H9 (cell line): ENCODE measurements around the gene USP46. TPM values are rescaled to one million over a fixed set of nuclear protein-coding genes. Genes with fewer than 3 reads are reported as not detected.

Experiments
- DNase-seq: peaks from one replicate; pipeline ENCODE4 v3.0.0-alpha.2; 2017
- H2AFZ ChIP-seq: one replicate; pipeline ENCODE4 v1.6.1; 2013; ENCODE audit warnings: mild to moderate bottlenecking, low read length, control low read depth, moderate library complexity
- H2AK5ac ChIP-seq: 2 replicates; pipeline ENCODE4 v1.6.1; 2013; ENCODE audit warnings: low read length, control low read depth, mixed read lengths; ENCODE audit not compliant: insufficient read length
- H2BK120ac ChIP-seq: one replicate; pipeline ENCODE4 v1.6.1; 2013; ENCODE audit warnings: low read depth, mild to moderate bottlenecking, low read length, control low read depth, inconsistent platforms; ENCODE audit not compliant: poor library complexity, severe bottlenecking
- H2BK12ac ChIP-seq: 2 replicates; pipeline ENCODE4 v1.6.1; 2013; ENCODE audit warnings: low read length, control low read depth, mixed read lengths, low read depth; ENCODE audit not compliant: insufficient read length
- H2BK15ac ChIP-seq: 2 replicates; pipeline ENCODE4 v1.6.1; 2013; ENCODE audit warnings: low read depth, low read length, control low read depth
- H2BK20ac ChIP-seq: one replicate; pipeline ENCODE4 v1.6.1; 2013; ENCODE audit warnings: low read depth, mild to moderate bottlenecking, low read length, control low read depth, inconsistent platforms; ENCODE audit not compliant: poor library complexity, severe bottlenecking
- H2BK5ac ChIP-seq: 2 replicates; pipeline ENCODE4 v1.6.1; 2013; ENCODE audit warnings: low read length, control low read depth, mixed read lengths; ENCODE audit not compliant: insufficient read length
- H3K14ac ChIP-seq: 2 replicates; pipeline ENCODE4 v1.6.1; 2013; ENCODE audit warnings: low read length, control low read depth; ENCODE audit not compliant: insufficient read depth
- H3K18ac ChIP-seq: 2 replicates; pipeline ENCODE4 v1.6.1; 2013; ENCODE audit warnings: low read depth, mild to moderate bottlenecking, mixed read lengths, low read length, control low read depth; ENCODE audit not compliant: insufficient read length
- H3K23ac ChIP-seq: 2 replicates; pipeline ENCODE4 v1.6.1; 2013; ENCODE audit warnings: low read length, control low read depth, mixed read lengths, low read depth; ENCODE audit not compliant: insufficient read length
- H3K23me2 ChIP-seq: 2 replicates; pipeline ENCODE4 v1.6.1; 2013; ENCODE audit warnings: low read depth, mild to moderate bottlenecking, mixed read lengths, low read length, control low read depth; ENCODE audit not compliant: insufficient read length, poor library complexity, severe bottlenecking
- H3K27ac ChIP-seq: 2 replicates; pipeline ENCODE4 v1.5.1; 2013; ENCODE audit warnings: low read length, control low read depth, mixed read lengths, low read depth; ENCODE audit not compliant: insufficient read length
- H3K27me3 ChIP-seq: 2 replicates; pipeline ENCODE4 v1.6.1; 2013; ENCODE audit warnings: low read length, control low read depth, inconsistent platforms; ENCODE audit not compliant: insufficient read depth
- H3K4ac ChIP-seq: 2 replicates; pipeline ENCODE4 v1.6.1; 2013; ENCODE audit warnings: low read depth, mild to moderate bottlenecking, control low read depth, inconsistent platforms, low read length, moderate library complexity
- H3K4me1 ChIP-seq: 2 replicates; pipeline ENCODE4 v1.6.1; 2013; ENCODE audit warnings: low read length, control low read depth, inconsistent platforms; ENCODE audit not compliant: insufficient read depth
- H3K4me2 ChIP-seq: 2 replicates; pipeline ENCODE4 v1.6.1; 2013; ENCODE audit warnings: low read length, control low read depth, mixed read lengths; ENCODE audit not compliant: insufficient read length, insufficient read depth
- H3K56ac ChIP-seq: 2 replicates; pipeline ENCODE4 v1.6.1; 2013; ENCODE audit warnings: low read depth, mild to moderate bottlenecking, mixed read lengths, low read length, control low read depth; ENCODE audit not compliant: insufficient read length
- H3K79me1 ChIP-seq: 2 replicates; pipeline ENCODE4 v1.6.1; 2013; ENCODE audit warnings: low read depth, mild to moderate bottlenecking, moderate library complexity, low read length, control low read depth, inconsistent platforms; ENCODE audit not compliant: insufficient read depth, poor library complexity, severe bottlenecking
- H3K79me2 ChIP-seq: 2 replicates; pipeline ENCODE4 v1.6.1; 2013; ENCODE audit warnings: low read length, control low read depth, inconsistent platforms; ENCODE audit not compliant: insufficient read depth
- H3K9ac ChIP-seq: 2 replicates; pipeline ENCODE4 v1.6.1; 2013; ENCODE audit warnings: low read length, control low read depth, mixed read lengths; ENCODE audit not compliant: insufficient read length; ENCODE audit errors: extremely low read depth
- H3K9me3 ChIP-seq: one replicate; pipeline ENCODE4 v1.6.1; 2013; ENCODE audit warnings: low read depth, low read length, inconsistent platforms; ENCODE audit not compliant: control insufficient read depth
- H3T11ph ChIP-seq: one replicate; pipeline ENCODE4 v1.6.1; 2013; ENCODE audit warnings: mild to moderate bottlenecking, low read length, control low read depth, inconsistent platforms
- H4K20me1 ChIP-seq: one replicate; pipeline ENCODE4 v1.6.1; 2013; ENCODE audit not compliant: control insufficient read depth, insufficient read length, insufficient read depth
- H4K5ac ChIP-seq: 2 replicates; pipeline ENCODE4 v1.6.1; 2013; ENCODE audit warnings: low read depth, mild to moderate bottlenecking, mixed read lengths, low read length, control low read depth; ENCODE audit not compliant: insufficient read length
- H4K8ac ChIP-seq: replicated peaks from 2 replicates; pipeline ENCODE4 v1.6.1; 2013; ENCODE audit warnings: low read length, control low read depth, mixed read lengths, low read depth; ENCODE audit not compliant: insufficient read length
- H4K91ac ChIP-seq: 2 replicates; pipeline ENCODE4 v1.6.1; 2013; ENCODE audit warnings: low read depth, mild to moderate bottlenecking, moderate library complexity, mixed read lengths, low read length, control low read depth; ENCODE audit not compliant: insufficient read length
- H3K27ac Mint-ChIP-seq, 3 experiments: 2 replicates in 2 of 3; 3 replicates in 1 of 3; pipeline ENCODE4 v1.8.0; 2020 to 2021; ENCODE audit warnings: mixed read lengths in 3 of 3, mild to moderate bottlenecking in 1 of 3, moderate library complexity in 1 of 3
- H3K27me3 Mint-ChIP-seq: 2 replicates; pipeline ENCODE4 v1.8.0; 2021; ENCODE audit warnings: low read depth, mild to moderate bottlenecking, moderate library complexity, mixed read lengths
- H3K36me3 Mint-ChIP-seq, 3 experiments: 2 replicates in 2 of 3; 3 replicates in 1 of 3; pipeline ENCODE4 v1.8.0; 2020 to 2021; ENCODE audit warnings: low read depth in 3 of 3, mixed read lengths in 3 of 3; ENCODE audit not compliant: insufficient read depth in 1 of 3
- H3K4me1 Mint-ChIP-seq, 2 experiments: 2 replicates each; pipeline ENCODE4 v1.8.0; 2020; ENCODE audit warnings: mixed read lengths in 2 of 2
- H3K4me3 Mint-ChIP-seq, 2 experiments: 2 replicates in 1 of 2; 3 replicates in 1 of 2; pipeline ENCODE4 v1.8.0; 2020 to 2021; ENCODE audit warnings: mild to moderate bottlenecking in 2 of 2, mixed read lengths in 2 of 2, moderate library complexity in 1 of 2
- H3K9me3 Mint-ChIP-seq, 2 experiments: 2 replicates in 1 of 2; 3 replicates in 1 of 2; pipeline ENCODE4 v1.8.0; 2020; ENCODE audit warnings: mild to moderate bottlenecking in 2 of 2, mixed read lengths in 2 of 2, moderate library complexity in 1 of 2
- CTCF ChIP-seq: fragments of 200-600 bp; sonication (generic); conservative IDR thresholded peaks from 3 replicates; pipeline ENCODE4 v1.8.0; 2021; ENCODE audit warnings: antibody characterized with exemption, mild to moderate bottlenecking
- whole genome bisulfite sequencing: extraction: QIAGEN DNeasy Blood & Tissue Kit; methylation state at CpG from one replicate; pipeline ENCODE4 v1.1.7; 2013; ENCODE audit warnings: missing lambda C conversion rate, low lambda C conversion rate, mixed read lengths; ENCODE audit not compliant: insufficient read length; ENCODE audit errors: extremely low coverage; 5-methylcytosine and 5-hydroxymethylcytosine counted together
- total RNA-seq: library from RNA; stranded (reverse); gene quantifications from 2 replicates; pipeline ENCODE4 v1.2.1, GENCODE V29; 2021

Gene USP46
- total RNA-seq, 1 experiment from 2014 or later, result 59.8 TPM

GRCh38 chr4:52633846-52634245 is 25.3 kb downstream of the USP46 start:
- H3K4me3 Mint-ChIP-seq, result no peak overlapping the region
- Histone ChIP-seq H2BK15ac (no peak overlapping the region), H2BK5ac (no peak overlapping the region), H3K27ac (no peak overlapping the region), H3K23me2 (no peaks in the 10 kb centered on the region), H2BK20ac (no peak overlapping the region), H2BK12ac (no peak overlapping the region), H3K56ac (no peak overlapping the region), H3K18ac (no peak overlapping the region), H3K14ac (no peak overlapping the region; the same call in 1 of the 2 replicates), H3K9ac (no peak overlapping the region), H2AK5ac (no peak overlapping the region), H3K4me2 (no peak overlapping the region), H3K79me1 (peaks cover 6% of the 10 kb centered on the region), H4K5ac (no peak overlapping the region), H2BK120ac (no peak overlapping the region), H3K23ac (no peak overlapping the region), H3K27me3 (no peaks in the 10 kb centered on the region), H3K79me2 (peaks cover 20% of the 10 kb centered on the region; the same call in 1 of the 2 replicates), H4K91ac (no peak overlapping the region), H2AFZ (no peak overlapping the region), H4K8ac (no peak overlapping the region), H3K9me3 (no peaks in the 10 kb centered on the region), H3T11ph (no peak overlapping the region), H3K4ac (no peak overlapping the region), H4K20me1 (no peaks in the 10 kb centered on the region), H3K4me1 (no peaks in the 10 kb centered on the region; the same call in 1 of the 2 replicates)
- no peak for DNase-seq
- peaks cover 0 to 3% of the 10 kb centered on the region in 2 experiments; a peak in 3 of 5 replicates for H3K9me3 Mint-ChIP-seq
- H3K4me1 Mint-ChIP-seq, result peaks cover 6 to 11% of the 10 kb centered on the region in 2 experiments
- WGBS, result no CpG with 5 or more reads among the region's 6 CpGs
- H3K36me3 Mint-ChIP-seq, result peaks cover 8 to 24% (median 10%) of the 10 kb centered on the region in 3 experiments; a peak in 5 of 7 replicates
- TF ChIP-seq CTCF, result no peak
- H3K27me3 Mint-ChIP-seq, result no peaks in the 10 kb centered on the region
- H3K27ac Mint-ChIP-seq, result peak overlapping the region in 1 of 3 experiments; percentile 14; a peak in 2 of 7 replicates
